ENCODE results near the gene TRMU. TPM values are rescaled to one million over a fixed set of nuclear protein-coding genes. Genes with fewer than 3 reads are reported as not detected.
A peak's percentile ranks its signal among the peaks of the same experiment; 100 is the strongest.

TRMU gene
- total RNA-seq, 2 experiments from 2014 or later, result 66.8 to 71.7 TPM

DNA sequence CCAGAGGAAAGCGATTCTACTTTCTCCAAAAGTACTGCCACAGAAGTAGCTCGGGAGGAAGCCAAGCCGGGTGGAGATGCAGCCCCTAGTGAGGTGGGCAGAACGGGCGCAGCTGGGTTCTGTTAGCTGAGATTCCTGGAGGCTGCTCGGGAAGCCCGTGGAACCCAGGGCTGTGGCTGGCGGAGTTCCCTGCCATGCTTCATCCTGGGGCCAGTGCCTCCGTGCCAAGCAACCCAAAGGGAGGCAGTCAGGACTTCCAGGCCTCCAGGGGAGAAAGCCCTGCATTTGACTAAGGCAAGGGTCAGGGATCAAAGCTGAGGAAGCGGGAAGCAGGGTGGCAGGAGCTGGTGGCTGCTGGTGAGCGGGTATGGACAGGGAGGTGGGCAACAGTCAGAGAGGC lies 6.7 kb upstream of the TRMU start:
- no peak overlapping the region for H3K4me3 Mint-ChIP-seq
- H3K9me3 Mint-ChIP-seq, result no peaks in the 10 kb centered on the region
- ChIA-PET CTCF (interaction anchor here (0.9 kb wide), 1 partner anchor 29 kb away, joined by 3 read pairs; no protein-coding TSS in a partner anchor), POLR2A (interaction anchor here (1.2 kb wide), 1 partner anchor 32 kb away, joined by 3 read pairs; the partner anchor contains the start of gene GTSE1)
- no peaks in the 10 kb centered on the region for H3K4me1 Mint-ChIP-seq
- no peak overlapping the region for H3K27ac Mint-ChIP-seq
- peaks cover 62% of the 10 kb centered on the region for H3K36me3 Mint-ChIP-seq (ENCODE audit: low read depth)
- no peak for DNase-seq
- H3K27me3 Mint-ChIP-seq, result no peaks in the 10 kb centered on the region

DNA sequence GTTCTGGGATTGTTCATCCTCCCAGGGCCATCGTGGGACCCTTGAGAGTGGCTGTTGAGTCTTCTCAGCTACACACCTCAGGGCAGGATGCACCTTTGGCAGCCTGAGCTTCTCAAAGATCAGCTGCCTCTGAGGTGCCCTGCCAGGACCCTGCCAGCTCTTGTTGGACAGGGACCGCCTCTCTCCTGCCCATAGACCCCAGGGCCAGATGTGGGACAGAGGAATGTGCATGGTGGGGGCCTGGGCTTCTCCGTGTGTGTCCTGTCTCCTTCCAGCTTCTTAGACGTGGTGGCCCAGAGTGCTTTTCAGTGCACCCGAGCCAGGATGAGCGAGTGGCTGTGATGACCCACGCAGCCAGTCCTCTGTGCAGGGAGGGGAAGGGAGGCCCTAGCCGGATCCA lies 5.9 kb upstream of the TRMU start:
- H3K36me3 Mint-ChIP-seq (ENCODE audit: low read depth), result peaks cover 56% of the 10 kb centered on the region
- no peak for DNase-seq
- H3K27ac Mint-ChIP-seq, result no peak overlapping the region
- peaks cover 4% of the 10 kb centered on the region for H3K4me1 Mint-ChIP-seq
- H3K9me3 Mint-ChIP-seq, result no peaks in the 10 kb centered on the region
- ChIA-PET POLR2A (interaction anchor here (1.2 kb wide), 1 partner anchor 33 kb away, joined by 3 read pairs; the partner anchor contains the start of gene GTSE1), CTCF (interaction anchor here (0.7 to 0.9 kb wide), 2 partner anchors 30 to 315 kb away, joined by 3 read pairs; no protein-coding TSS in a partner anchor)
- H3K27me3 Mint-ChIP-seq, result no peaks in the 10 kb centered on the region
- H3K4me3 Mint-ChIP-seq, result no peak overlapping the region

DNA sequence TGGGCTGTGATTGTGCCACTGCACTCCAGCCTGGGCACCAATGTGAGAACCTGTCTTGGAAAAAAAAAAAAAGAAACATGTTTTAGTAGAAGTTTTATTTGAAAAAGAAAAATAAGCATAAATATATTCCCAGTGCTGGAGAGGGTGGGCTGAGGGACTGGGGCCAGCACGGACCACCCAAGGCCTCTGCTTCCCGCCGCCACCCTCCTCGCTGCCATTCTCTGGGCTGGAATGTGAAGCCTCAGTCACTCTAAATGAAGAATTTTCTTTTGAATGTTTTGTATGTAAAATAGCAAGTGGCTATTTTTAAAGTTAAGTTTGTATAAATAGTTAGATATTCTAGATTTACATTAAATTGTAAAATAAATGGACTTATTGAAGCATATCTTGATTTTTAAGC lies 5.1 kb upstream of the TRMU start:
- Mint-ChIP-seq H3K27ac (no peak overlapping the region), H3K4me1 (peaks cover 8% of the 10 kb centered on the region), H3K36me3 (ENCODE audit: low read depth) (peaks cover 53% of the 10 kb centered on the region), H3K27me3 (no peaks in the 10 kb centered on the region), H3K9me3 (no peaks in the 10 kb centered on the region), H3K4me3 (no peak overlapping the region)
- DNase-seq, result no peak
- ChIA-PET CTCF (interaction anchor here (0.7 kb wide), 1 partner anchor 316 kb away, joined by 3 read pairs; no protein-coding TSS in a partner anchor), POLR2A (no interaction called here)

DNA sequence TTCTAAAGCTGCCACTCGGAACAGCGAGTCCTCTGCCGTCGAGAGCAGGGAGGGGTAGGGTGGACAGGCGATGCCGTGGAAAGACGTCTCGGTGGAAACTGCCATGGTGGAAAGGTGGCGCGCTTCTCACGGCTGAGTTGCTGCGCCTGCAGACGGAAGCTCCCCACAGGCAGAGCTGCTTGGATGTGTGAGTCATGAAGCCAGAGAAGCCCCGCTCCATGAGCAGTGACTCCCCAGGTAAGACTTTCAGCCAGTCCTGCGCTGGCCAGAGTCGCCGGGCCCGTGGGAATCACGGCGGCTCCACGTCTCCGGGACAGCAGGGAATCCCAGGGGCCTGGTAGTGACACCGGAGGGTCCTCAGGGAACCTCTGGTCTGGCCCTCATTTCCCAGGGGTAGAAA lies 4.0 kb upstream of the TRMU start:
- Mint-ChIP-seq H3K4me3 (no peak overlapping the region), H3K4me1 (peaks cover 11% of the 10 kb centered on the region), H3K27me3 (no peaks in the 10 kb centered on the region), H3K36me3 (ENCODE audit: low read depth) (peaks cover 52% of the 10 kb centered on the region), H3K9me3 (no peaks in the 10 kb centered on the region), H3K27ac (no peak overlapping the region)
- no peak for DNase-seq
- POLR2A ChIA-PET, result interaction anchor here (1.1 kb wide), 1 partner anchor 35 kb away, joined by 3 read pairs; the partner anchor contains the start of gene GTSE1
- CTCF ChIA-PET, result no interaction called here

DNA sequence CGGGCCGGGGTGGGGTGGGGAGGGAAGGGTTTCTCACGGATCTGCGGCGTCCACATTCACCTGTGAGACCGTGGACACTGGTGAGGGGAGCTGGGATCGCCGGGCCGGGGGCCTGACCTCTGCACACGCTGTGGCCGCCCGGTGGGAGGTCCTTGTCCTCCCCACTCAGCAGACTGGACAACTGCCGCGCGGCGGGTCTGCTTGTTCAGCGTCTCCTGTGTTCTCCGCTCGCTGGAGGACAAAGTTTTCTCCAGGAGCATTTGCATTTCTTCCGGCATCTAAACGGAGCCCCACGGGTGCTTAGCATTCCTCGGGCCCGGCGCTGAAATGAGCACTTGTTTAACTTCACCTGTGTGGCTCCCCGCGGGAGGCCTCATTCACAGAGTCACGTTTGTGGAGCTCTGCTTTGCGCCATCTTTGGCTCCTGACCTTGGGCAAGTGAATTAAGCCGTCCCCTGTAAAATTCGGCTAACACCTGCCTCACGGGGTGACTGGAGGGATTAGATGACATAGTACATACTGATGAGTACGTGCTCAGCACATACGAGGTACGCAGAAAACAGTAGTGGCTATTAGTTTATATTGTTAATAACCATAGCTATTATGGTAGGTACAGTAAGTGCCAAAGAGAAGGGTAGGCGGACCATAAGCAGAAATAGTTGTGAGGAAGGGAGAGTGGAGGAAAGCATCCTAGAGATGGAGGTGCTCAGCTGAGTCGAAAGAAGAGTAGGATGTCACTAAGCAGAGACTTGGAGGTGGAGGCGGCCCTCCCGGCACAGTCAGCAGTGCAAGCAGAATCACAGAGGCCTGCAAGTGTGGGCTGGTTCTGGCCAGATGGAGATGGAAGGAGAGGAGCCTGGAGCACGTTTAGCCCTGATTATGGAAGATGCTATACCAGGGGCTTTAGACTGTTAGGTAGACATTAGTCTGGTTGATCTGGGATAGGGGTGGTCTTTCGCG lies 885 bp downstream of the TRMU start:
- CTCF ChIA-PET, result interaction anchor here (0.6 to 1.8 kb wide), 5 partner anchors 23 to 330 kb away, joined by 3 to 6 read pairs (median 4); no protein-coding TSS in a partner anchor
- Mint-ChIP-seq H3K27me3 (no peaks in the 10 kb centered on the region), H3K36me3 (ENCODE audit: low read depth) (peaks cover 50% of the 10 kb centered on the region), H3K4me3 (peak overlapping the region; percentile 92), H3K27ac (peak overlapping the region; percentile 84), H3K4me1 (peaks cover 33% of the 10 kb centered on the region), H3K9me3 (no peaks in the 10 kb centered on the region)
- POLR2A ChIA-PET, result interaction anchor here (0.9 to 2.7 kb wide), 8 partner anchors 8 to 187 kb away, joined by 3 to 16 read pairs (median 4); partner anchors contain the start of gene GTSE1
- DNase-seq, result no peak

DNA sequence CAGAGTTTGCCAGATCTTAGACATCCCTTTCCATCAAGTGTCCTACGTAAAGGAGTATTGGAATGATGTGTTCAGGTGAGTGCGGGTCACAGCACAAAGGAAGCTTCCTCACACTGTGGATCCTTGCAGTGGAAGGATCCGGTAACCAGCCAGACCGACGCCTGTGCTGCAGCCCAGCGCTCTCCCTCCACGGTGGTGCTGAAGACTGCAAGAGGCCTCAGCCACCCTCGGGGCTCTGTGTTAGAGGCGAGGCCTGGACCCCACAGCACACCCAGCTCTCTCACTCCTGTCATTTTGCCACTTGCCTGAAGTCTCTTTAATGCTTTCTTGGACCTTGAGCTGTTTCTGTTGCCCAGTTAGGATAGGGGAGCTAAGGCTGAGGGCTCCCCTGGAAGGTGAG lies 2.4 kb downstream of the TRMU start:
- Mint-ChIP-seq H3K9me3 (no peaks in the 10 kb centered on the region), H3K27ac (no peak overlapping the region), H3K4me3 (no peak overlapping the region), H3K4me1 (peaks cover 33% of the 10 kb centered on the region), H3K36me3 (ENCODE audit: low read depth) (peaks cover 53% of the 10 kb centered on the region), H3K27me3 (no peaks in the 10 kb centered on the region)
- no peak for DNase-seq
- ChIA-PET POLR2A (no interaction called here), CTCF (no interaction called here)

DNA sequence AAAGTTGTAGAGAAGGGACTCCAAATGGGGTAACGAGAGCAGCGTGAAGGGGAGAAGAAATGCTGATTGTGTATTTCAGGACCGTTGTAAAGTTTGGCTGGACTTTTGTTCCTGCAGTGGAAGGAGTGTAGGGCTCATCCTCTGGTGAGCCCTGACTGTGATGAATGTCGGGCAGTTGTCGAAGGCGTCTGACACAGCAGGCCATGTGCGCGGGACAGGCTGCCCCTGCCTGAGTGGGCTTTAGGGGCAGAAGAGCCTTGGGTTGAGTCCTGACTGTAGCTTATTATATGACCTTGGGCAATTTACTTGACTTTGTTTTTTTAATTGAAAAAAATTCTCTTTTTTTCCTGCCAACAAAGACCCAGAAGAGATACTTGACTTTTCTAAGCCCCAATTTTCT lies 3.1 kb downstream of the TRMU start:
- ChIA-PET POLR2A (no interaction called here), CTCF (no interaction called here)
- Mint-ChIP-seq H3K4me3 (no peak overlapping the region), H3K4me1 (peaks cover 33% of the 10 kb centered on the region), H3K9me3 (no peaks in the 10 kb centered on the region), H3K36me3 (ENCODE audit: low read depth) (peaks cover 51% of the 10 kb centered on the region), H3K27ac (no peak overlapping the region), H3K27me3 (no peaks in the 10 kb centered on the region)
- no peak for DNase-seq

DNA sequence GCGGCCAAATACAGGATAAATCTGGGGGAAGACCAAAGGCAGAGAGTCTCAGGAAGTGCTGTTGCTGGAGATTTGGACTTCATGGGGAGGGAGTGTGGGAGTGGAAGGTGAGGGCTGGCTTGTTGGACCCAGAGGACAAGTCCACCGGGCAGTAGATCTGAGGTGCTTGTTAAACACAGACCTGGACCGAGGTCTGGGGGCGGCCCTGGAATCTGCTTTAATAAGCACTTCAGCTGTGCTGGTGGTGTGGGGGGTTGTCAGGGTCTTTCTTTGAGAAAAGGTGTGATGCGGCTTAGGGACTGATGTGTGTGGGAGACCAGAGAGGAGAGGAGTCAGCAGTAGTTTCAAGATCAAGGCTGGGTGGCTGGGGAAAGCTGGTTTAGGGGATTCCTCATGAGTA lies 4.4 kb downstream of the TRMU start:
- Mint-ChIP-seq H3K27me3 (no peaks in the 10 kb centered on the region), H3K4me1 (peaks cover 27% of the 10 kb centered on the region), H3K9me3 (no peaks in the 10 kb centered on the region), H3K27ac (no peak overlapping the region), H3K36me3 (ENCODE audit: low read depth) (peaks cover 62% of the 10 kb centered on the region), H3K4me3 (no peak overlapping the region)
- CTCF ChIA-PET, result interaction anchor here (1.5 kb wide), 1 partner anchor 28 kb away, joined by 6 read pairs; no protein-coding TSS in a partner anchor
- POLR2A ChIA-PET, result no interaction called here
- DNase-seq, result no peak

DNA sequence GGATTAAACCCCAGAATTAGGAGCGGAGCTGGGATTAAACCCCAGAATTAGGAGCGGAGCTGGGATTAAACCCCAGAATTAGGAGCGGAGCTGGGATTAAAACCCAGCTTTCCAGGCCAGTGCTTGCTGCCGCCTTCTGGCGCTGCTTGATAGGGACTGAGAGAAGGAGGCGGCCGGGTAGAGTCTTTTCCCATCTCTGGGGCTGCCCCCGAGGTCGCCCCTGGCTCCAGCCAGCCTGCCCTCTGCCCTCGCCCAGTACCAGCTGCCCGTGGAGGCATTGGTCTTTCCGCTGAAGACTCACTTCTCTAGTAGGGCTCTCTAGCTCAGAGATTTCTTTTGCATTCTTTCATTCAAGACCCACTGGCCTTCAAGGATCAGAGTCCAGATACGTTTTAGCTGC lies 5.2 kb downstream of the TRMU start:
- no peak for DNase-seq
- no peak overlapping the region for H3K27ac Mint-ChIP-seq
- POLR2A ChIA-PET, result no interaction called here
- CTCF ChIA-PET, result interaction anchor here (1.5 kb wide), 1 partner anchor 27 kb away, joined by 6 read pairs; no protein-coding TSS in a partner anchor
- no peaks in the 10 kb centered on the region for H3K27me3 Mint-ChIP-seq
- peaks cover 65% of the 10 kb centered on the region for H3K36me3 Mint-ChIP-seq (ENCODE audit: low read depth)
- peaks cover 25% of the 10 kb centered on the region for H3K4me1 Mint-ChIP-seq
- no peaks in the 10 kb centered on the region for H3K9me3 Mint-ChIP-seq
- H3K4me3 Mint-ChIP-seq, result no peak overlapping the region

DNA sequence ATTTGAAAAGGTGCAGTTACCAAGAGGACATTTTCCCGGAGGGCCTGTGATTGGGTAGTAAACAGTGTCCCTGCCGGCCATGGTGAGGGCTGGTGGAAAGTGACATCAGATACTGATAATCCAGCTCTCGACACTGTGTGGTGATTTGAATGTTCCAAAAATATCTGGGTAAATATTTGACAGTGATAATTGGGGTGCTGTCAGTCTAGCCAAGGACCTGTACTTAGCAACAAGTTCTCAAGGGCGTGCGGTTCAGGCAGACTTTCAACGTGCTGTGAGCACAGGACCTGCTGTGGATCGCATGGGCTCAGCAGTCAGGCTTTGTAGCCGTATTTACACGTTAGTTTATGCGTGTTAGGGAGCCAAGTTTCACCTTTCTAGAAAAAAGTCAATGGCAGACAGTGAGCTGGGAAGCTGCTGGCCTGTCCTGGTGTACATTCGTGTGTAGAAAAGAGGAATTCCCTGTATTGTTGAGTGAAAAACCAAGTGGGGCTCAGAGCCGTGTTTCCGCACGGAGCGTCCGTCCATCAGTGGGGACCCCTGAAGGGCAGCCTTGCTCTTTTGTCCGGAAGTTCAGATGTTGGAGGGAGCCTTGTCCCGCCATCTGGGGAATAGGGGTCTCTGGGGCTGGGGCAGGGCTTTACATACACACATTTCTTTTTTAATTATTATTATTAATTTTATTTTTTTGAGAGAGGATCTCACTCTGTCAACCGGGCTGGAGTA lies 11.3 kb downstream of the TRMU start:
- CTCF ChIA-PET, result no interaction called here
- Mint-ChIP-seq H3K9me3 (no peaks in the 10 kb centered on the region), H3K36me3 (ENCODE audit: low read depth) (peaks cover 65% of the 10 kb centered on the region)

DNA sequence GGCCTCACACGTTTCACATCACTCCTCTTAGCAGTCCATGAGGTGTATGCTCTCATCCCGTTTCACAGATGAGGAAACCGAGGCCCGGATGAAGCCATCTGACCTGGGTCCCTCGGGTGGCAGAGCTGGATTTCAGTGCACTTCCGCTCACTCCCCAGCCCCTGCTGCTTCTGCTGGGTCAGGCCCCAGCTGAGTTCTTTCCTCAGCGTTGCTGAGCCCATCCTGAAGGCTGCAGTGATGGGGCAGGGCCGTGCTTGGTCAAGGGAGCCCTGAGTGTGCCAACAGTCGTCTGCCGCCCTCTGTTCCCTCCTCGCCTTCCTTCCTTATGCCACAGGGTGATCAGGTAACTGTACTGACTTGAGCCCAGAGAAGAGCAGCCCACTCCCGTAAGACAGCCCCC lies 12.1 kb downstream of the TRMU start:
- Mint-ChIP-seq H3K4me1 (no peaks in the 10 kb centered on the region), H3K36me3 (ENCODE audit: low read depth) (peaks cover 68% of the 10 kb centered on the region), H3K27ac (no peak overlapping the region), H3K4me3 (no peak overlapping the region), H3K9me3 (no peaks in the 10 kb centered on the region), H3K27me3 (no peaks in the 10 kb centered on the region)
- POLR2A ChIA-PET, result no interaction called here
- CTCF ChIA-PET, result no interaction called here
- DNase-seq, result no peak

More for the DNA sequence above, 11.3 kb downstream of the TRMU start:
- POLR2A ChIA-PET, result interaction anchor here (0.7 kb wide), 1 partner anchor 9 kb away, joined by 3 read pairs; no protein-coding TSS in a partner anchor
- no peaks in the 10 kb centered on the region for H3K4me1 Mint-ChIP-seq
- H3K27ac Mint-ChIP-seq, result no peak overlapping the region
- no peak overlapping the region for H3K4me3 Mint-ChIP-seq
- H3K27me3 Mint-ChIP-seq, result no peaks in the 10 kb centered on the region
- no peak for DNase-seq

DNA sequence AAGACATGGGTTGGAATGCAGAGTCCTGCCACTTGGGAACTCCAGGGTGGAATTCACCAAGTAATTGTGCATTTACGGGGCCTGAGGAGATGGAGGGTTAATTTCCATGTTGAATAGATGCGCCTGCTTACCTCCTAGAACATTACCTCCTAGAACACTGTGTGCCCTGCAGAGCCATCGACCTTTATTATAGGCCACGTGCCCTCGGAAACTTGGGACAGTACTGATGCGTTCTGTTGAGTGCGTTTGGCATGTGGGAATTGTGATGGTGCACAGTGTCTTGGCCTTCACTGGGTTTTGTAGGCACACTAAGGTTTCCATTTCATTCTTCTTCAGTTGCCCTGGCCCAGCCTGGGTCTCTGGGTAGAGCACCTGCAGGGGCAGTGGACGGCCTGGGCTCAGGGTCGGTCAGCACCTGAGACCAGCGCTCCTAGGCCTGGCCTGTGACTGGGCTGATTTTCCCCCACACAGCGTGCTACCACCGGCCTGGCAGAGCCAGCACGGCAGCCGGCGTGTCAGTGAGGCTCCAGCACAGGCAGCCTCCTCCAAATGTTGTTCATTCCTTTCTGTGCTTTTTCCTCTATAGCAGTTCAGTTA lies 12.7 kb downstream of the TRMU start:
- ChIA-PET POLR2A (no interaction called here), CTCF (no interaction called here)
- no peaks in the 10 kb centered on the region for H3K27me3 Mint-ChIP-seq
- no peaks in the 10 kb centered on the region for H3K4me1 Mint-ChIP-seq
- no peak overlapping the region for H3K4me3 Mint-ChIP-seq
- DNase-seq, result no peak
- no peak overlapping the region for H3K27ac Mint-ChIP-seq
- no peaks in the 10 kb centered on the region for H3K9me3 Mint-ChIP-seq
- peaks cover 67% of the 10 kb centered on the region for H3K36me3 Mint-ChIP-seq (ENCODE audit: low read depth)
